Measurements from ENCODE around the gene RABEP2. TPM values are rescaled to one million over a fixed set of nuclear protein-coding genes. Genes with fewer than 3 reads are reported as not detected.

Gene RABEP2
- total RNA-seq, 1 experiment from 2014 or later, result 17.6 TPM

DNA sequence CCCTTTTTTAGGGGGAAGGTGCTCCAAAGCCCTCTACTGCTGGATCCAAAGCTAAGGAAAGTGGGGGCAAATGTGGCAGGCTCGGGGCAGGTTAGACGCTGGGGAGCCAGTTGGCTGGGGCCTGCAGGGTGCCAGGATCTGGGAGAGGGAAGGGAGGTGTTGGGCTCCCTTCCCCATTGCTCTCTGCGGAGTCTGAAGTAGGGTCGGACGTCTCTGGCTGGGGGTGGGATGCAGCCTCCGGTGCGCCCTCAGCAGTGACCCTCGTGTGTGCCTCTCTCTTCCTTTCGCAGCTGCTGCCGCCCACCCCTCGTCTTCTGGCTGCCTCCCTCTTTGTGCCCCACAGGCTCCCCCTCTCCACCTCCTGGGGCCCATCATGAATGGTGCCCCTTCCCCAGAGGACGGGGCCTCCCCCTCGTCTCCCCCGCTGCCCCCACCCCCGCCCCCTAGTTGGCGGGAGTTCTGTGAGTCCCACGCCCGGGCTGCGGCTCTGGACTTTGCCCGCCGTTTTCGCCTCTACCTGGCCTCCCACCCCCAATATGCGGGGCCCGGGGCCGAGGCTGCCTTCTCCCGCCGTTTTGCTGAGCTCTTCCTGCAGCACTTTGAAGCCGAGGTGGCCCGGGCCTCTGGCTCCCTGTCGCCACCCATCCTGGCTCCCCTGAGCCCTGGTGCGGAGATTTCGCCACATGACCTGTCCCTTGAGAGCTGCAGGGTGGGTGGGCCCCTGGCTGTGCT, 59.1 kb downstream of the RABEP2 start:
- POLR2A ChIA-PET (ENCODE audit: low non-redundant PET), result no interaction called here
- H3K9me3 ChIP-seq (ENCODE audit: low read depth, low read length, poor library complexity, severe bottlenecking), result no peaks in the 10 kb centered on the region
- CTCF ChIA-PET, result no interaction called here
- no peaks in the 10 kb centered on the region for H3K27me3 ChIP-seq (replicated peaks; ENCODE audit: insufficient read depth, low read depth, low read length, poor library complexity)
- BruUV-seq (replicated peaks), result no TSS peak
- no peak for DNase-seq (ENCODE audit: low spot score)
- H3K36me3 ChIP-seq (ENCODE audit: insufficient read depth, low read length, poor library complexity, severe bottlenecking), result peaks cover 26% of the 10 kb centered on the region
- H3K4me3 ChIP-seq (ENCODE audit: low read depth, low read length, poor library complexity, severe bottlenecking), result no peak overlapping the region
- intact Hi-C loops (cut with micrococcal nuclease; ENCODE audit: unreplicated experiment), result no loop called here
- peaks cover 14% of the 10 kb centered on the region for H3K4me1 ChIP-seq (ENCODE audit: insufficient read depth, low read length, poor library complexity, severe bottlenecking)
- no peak overlapping the region for H3K27ac ChIP-seq (ENCODE audit: low read depth, low read length, poor library complexity, severe bottlenecking)
- TF ChIP-seq, protein P1, sequence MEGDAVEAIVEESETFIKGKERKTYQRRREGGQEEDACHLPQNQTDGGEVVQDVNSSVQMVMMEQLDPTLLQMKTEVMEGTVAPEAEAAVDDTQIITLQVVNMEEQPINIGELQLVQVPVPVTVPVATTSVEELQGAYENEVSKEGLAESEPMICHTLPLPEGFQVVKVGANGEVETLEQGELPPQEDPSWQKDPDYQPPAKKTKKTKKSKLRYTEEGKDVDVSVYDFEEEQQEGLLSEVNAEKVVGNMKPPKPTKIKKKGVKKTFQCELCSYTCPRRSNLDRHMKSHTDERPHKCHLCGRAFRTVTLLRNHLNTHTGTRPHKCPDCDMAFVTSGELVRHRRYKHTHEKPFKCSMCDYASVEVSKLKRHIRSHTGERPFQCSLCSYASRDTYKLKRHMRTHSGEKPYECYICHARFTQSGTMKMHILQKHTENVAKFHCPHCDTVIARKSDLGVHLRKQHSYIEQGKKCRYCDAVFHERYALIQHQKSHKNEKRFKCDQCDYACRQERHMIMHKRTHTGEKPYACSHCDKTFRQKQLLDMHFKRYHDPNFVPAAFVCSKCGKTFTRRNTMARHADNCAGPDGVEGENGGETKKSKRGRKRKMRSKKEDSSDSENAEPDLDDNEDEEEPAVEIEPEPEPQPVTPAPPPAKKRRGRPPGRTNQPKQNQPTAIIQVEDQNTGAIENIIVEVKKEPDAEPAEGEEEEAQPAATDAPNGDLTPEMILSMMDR (conservative IDR thresholded peaks at IDR 0.05; ENCODE audit: low read depth, low read length), result no peak
- no peak for TF ChIP-seq EZH2 (IDR thresholded peaks at IDR 0.05; ENCODE audit: borderline replicate concordance, low read depth, low read length, poor library complexity, severe bottlenecking)

DNA sequence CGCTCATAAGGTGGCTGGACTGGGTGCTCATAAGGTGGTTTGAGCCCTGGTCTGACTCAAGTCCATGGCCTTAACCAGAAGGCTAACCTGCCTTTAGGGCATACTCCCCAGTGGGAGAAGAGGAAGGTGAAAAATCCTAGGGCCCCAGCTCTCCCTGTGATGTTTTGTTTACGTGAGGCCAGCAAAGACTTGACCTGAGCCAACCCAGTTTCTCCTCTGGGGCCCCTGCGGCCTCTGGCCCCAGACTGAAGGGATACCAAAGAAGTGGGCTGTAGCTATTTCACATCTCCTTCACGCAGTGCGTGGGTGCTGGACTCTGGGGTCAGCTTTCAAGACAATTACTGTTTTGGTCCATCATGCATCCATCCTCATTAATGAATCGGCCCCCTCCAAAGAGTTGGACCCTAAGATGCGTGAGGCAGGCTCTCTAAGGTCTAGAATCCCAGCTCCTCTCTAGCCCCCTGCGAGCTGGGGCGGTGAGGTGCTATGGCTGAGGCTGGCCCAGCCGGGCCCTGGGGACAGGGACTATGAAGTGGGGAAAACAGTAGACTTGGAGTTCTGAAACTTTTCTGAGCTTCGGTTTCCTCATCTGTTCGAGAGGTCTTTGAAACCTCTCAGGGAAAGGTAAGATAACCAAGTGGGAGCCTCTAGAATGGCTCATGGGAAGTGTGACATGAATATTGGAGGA, 59.9 kb downstream of the RABEP2 start:
- BruUV-seq (replicated peaks), result no TSS peak
- Histone ChIP-seq H3K9me3 (ENCODE audit: low read depth, low read length, poor library complexity, severe bottlenecking) (no peaks in the 10 kb centered on the region), H3K4me1 (ENCODE audit: insufficient read depth, low read length, poor library complexity, severe bottlenecking) (peaks cover 14% of the 10 kb centered on the region), H3K27ac (ENCODE audit: low read depth, low read length, poor library complexity, severe bottlenecking) (no peak overlapping the region), H3K27me3 (replicated peaks; ENCODE audit: insufficient read depth, low read depth, low read length, poor library complexity) (no peaks in the 10 kb centered on the region), H3K36me3 (ENCODE audit: insufficient read depth, low read length, poor library complexity, severe bottlenecking) (peaks cover 24% of the 10 kb centered on the region), H3K4me3 (ENCODE audit: low read depth, low read length, poor library complexity, severe bottlenecking) (peak overlapping the region; percentile 87)
- ChIA-PET CTCF (no interaction called here), POLR2A (ENCODE audit: low non-redundant PET) (interaction anchor here (0.5 to 0.6 kb wide), 2 partner anchors 18 to 25 kb away, joined by 3 to 7 read pairs; no protein-coding TSS in a partner anchor)
- no peak for TF ChIP-seq EZH2 (IDR thresholded peaks at IDR 0.05; ENCODE audit: borderline replicate concordance, low read depth, low read length, poor library complexity, severe bottlenecking)
- TF ChIP-seq, protein P1 (conservative IDR thresholded peaks at IDR 0.05; ENCODE audit: low read depth, low read length), result no peak
- intact Hi-C loops (cut with micrococcal nuclease; ENCODE audit: unreplicated experiment), result no loop called here
- DNase-seq (ENCODE audit: low spot score), result no peak

DNA sequence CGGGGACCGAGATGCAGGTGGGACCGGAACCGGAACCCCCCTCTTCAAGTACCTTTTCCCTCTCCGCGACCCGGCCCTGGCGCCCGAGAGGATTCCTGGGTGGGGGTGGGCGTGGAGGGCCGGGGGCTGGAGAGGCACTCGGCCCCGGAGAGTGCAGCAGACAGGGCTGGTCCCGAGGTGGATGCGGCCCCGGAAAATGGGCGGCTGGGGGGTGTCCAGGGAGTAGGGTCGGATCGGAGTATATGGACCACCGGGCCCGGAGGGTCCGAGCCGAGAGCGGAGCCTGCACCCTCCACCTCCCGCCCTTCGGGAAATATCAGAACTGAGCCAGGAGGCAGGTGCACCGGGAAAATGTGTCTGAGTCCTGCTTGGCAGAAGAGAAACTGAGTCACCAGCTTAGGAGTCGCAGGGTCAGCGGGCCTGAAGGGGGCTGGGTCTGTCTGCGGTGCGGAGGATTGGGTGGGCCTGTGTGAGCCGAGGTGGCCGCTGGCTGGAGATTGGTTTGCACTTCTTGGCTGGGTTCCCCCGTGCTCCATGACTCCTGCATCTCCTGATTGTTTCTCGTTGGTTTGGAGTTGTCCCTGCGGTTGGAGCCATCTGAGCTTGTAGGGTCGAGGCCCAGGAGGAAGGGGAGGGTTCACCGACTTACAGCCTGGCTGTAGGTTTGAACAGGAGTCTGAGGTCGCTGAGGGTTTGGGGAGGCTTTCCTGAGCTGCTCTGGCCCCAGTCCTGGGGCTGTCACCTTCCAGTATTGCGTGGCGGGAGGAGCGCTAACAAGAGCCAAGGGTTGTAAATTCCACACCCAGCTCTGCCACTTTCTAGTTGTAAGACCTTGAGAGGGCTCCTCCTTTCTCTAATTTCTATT, 60.9 kb downstream of the RABEP2 start:
- TF ChIP-seq, protein P1 (conservative IDR thresholded peaks at IDR 0.05; ENCODE audit: low read depth, low read length), result no peak
- no peak for TF ChIP-seq EZH2 (IDR thresholded peaks at IDR 0.05; ENCODE audit: borderline replicate concordance, low read depth, low read length, poor library complexity, severe bottlenecking)
- Histone ChIP-seq H3K4me3 (ENCODE audit: low read depth, low read length, poor library complexity, severe bottlenecking) (peak overlapping the region; percentile 87), H3K36me3 (ENCODE audit: insufficient read depth, low read length, poor library complexity, severe bottlenecking) (peaks cover 15% of the 10 kb centered on the region), H3K4me1 (ENCODE audit: insufficient read depth, low read length, poor library complexity, severe bottlenecking) (peaks cover 14% of the 10 kb centered on the region), H3K27ac (ENCODE audit: low read depth, low read length, poor library complexity, severe bottlenecking) (peak overlapping the region; percentile 93), H3K27me3 (replicated peaks; ENCODE audit: insufficient read depth, low read depth, low read length, poor library complexity) (no peaks in the 10 kb centered on the region), H3K9me3 (ENCODE audit: low read depth, low read length, poor library complexity, severe bottlenecking) (no peaks in the 10 kb centered on the region)
- intact Hi-C loops (cut with micrococcal nuclease; ENCODE audit: unreplicated experiment), result loop anchor here (1.0 kb wide), 1 partner anchor 18 kb away; the partner anchor contains the start of gene TUFM
- CTCF ChIA-PET, result no interaction called here
- no TSS peak for BruUV-seq (replicated peaks)
- POLR2A ChIA-PET (ENCODE audit: low non-redundant PET), result interaction anchor here (0.5 to 0.6 kb wide), 3 partner anchors 17 to 282 kb away, joined by 3 to 7 read pairs (median 3); no protein-coding TSS in a partner anchor
- no peak for DNase-seq (ENCODE audit: low spot score)
